Epidermal melanocyte (primary cell): Measurements from ENCODE around the gene DIP2C.

Experiments
- DNase-seq: peaks from one replicate; pipeline ENCODE4 v3.0.0; 2011; ENCODE audit warnings: low spot score; ENCODE audit not compliant: insufficient read length

DIP2C gene

GRCh38 chr10:575402-576129, 113.9 kb downstream of the DIP2C start:
- no peak for DNase-seq

GRCh38 chr10:572696-573095, 116.8 kb downstream of the DIP2C start:
- DNase-seq = no peak

GRCh38 chr10:571688-572451, 117.6 kb downstream of the DIP2C start:
- peak; percentile 34 for DNase-seq

- DNase-seq = no peak
Measured at GRCh38 chr10:571166-571565, 118.3 kb downstream of the DIP2C start.

GRCh38 chr10:570628-571163, 118.8 kb downstream of the DIP2C start:
- no peak for DNase-seq

- no peak for DNase-seq
Measured at GRCh38 chr10:569961-570627, 119.4 kb downstream of the DIP2C start.

- DNase-seq = no peak
Measured at GRCh38 chr10:568848-569247, 120.6 kb downstream of the DIP2C start.

- DNase-seq = no peak
Measured at GRCh38 chr10:567869-568268, 121.6 kb downstream of the DIP2C start.

- no peak for DNase-seq
Measured at GRCh38 chr10:566241-566885, 123.1 kb downstream of the DIP2C start.

- DNase-seq = no peak
Measured at GRCh38 chr10:565676-566075, 123.8 kb downstream of the DIP2C start.

- no peak for DNase-seq
Measured at GRCh38 chr10:565146-565545, 124.3 kb downstream of the DIP2C start.

GRCh38 chr10:563827-564226, 125.6 kb downstream of the DIP2C start:
- no peak for DNase-seq

- DNase-seq = no peak
Measured at GRCh38 chr10:562142-562541, 127.3 kb downstream of the DIP2C start.

GRCh38 chr10:561721-562120, 127.7 kb downstream of the DIP2C start:
- no peak for DNase-seq

- no peak for DNase-seq
Measured at GRCh38 chr10:560314-560992, 129.0 kb downstream of the DIP2C start.

- DNase-seq = no peak
Measured at GRCh38 chr10:559767-560047, 129.8 kb downstream of the DIP2C start.

GRCh38 chr10:558891-559766, 130.3 kb downstream of the DIP2C start:
- DNase-seq = no peak

- no peak for DNase-seq
Measured at GRCh38 chr10:558364-558763, 131.1 kb downstream of the DIP2C start.

- peak; percentile 78 for DNase-seq
Measured at GRCh38 chr10:557792-558328, 131.6 kb downstream of the DIP2C start.
